SK-N-SH (cell line): ENCODE data around the gene TLN1. TPM values are rescaled to one million over a fixed set of nuclear protein-coding genes. Genes with fewer than 3 reads are reported as not detected.

Experiments
- CTCF ChIA-PET: fragments of 300-600, 350-600 bp; formaldehyde crosslinking; extraction: SDS; loops from one replicate; lab custom pipeline; 2021; lab: Yijun Ruan, JAX
- POLR2A ChIA-PET: fragments of 350-600 bp; sonication (Branson Sonifier 250); formaldehyde crosslinking; extraction: SDS; loops from one replicate; lab custom pipeline; 2020; ENCODE audit warnings: antibody characterized with exemption, inconsistent platforms; lab: Yijun Ruan, JAX
- DNase-seq: peaks from one replicate; pipeline ENCODE4 v3.0.0; 2012
- H2AFZ ChIP-seq: fragments of 200-600 bp; sonication (generic); 2 replicates; pipeline ENCODE4 v1.8.1; 2016; ENCODE audit warnings: antibody characterized with exemption, mild to moderate bottlenecking, low read depth
- H3F3A ChIP-seq: fragments of 200-600 bp; sonication (generic); replicated peaks from 2 replicates; pipeline ENCODE3; 2016; ENCODE audit warnings: antibody characterized with exemption, mild to moderate bottlenecking; ENCODE audit not compliant: insufficient read depth
- H3K27ac ChIP-seq, 2 experiments: fragments of 200-500 bp in 1 of 2; fragments of 200-600 bp in 1 of 2; sonication (Bioruptor generic) in 1 of 2; sonication (generic), shearing (Covaris generic) in 1 of 2; 2 replicates each; pipeline versions ENCODE4 v1.5.1 to v1.6.1; 2014 to 2016; ENCODE audit warnings: low read depth in 2 of 2, inconsistent platforms in 1 of 2, low read length in 1 of 2, mild to moderate bottlenecking in 1 of 2, mixed read lengths in 1 of 2
- H3K27me3 ChIP-seq: fragments of 200-600 bp; sonication (generic), shearing (Covaris generic); 2 replicates; pipeline ENCODE4 v1.6.1; 2016; ENCODE audit warnings: mixed run types; ENCODE audit not compliant: insufficient read depth
- H3K36me3 ChIP-seq, 2 experiments: fragments of 200-500 bp in 1 of 2; fragments of 200-600 bp in 1 of 2; sonication (Bioruptor generic) in 1 of 2; sonication (generic) in 1 of 2; replicated peaks in 1 of 2; 2 replicates each; pipeline versions ENCODE3 to v1.5.1; 2014 to 2016; ENCODE audit warnings: low read length in 1 of 2, mild to moderate bottlenecking in 1 of 2; ENCODE audit not compliant: insufficient read depth in 2 of 2, control insufficient read depth in 1 of 2
- H3K4me1 ChIP-seq, 2 experiments: fragments of 200-500 bp in 1 of 2; fragments of 200-600 bp in 1 of 2; sonication (Bioruptor generic) in 1 of 2; sonication (generic), shearing (Covaris generic) in 1 of 2; 2 replicates each; pipeline versions ENCODE4 v1.5.1 to v1.6.1; 2014 to 2016; ENCODE audit warnings: low read depth in 1 of 2, low read length in 1 of 2, mixed run types in 1 of 2; ENCODE audit not compliant: insufficient read depth in 2 of 2, control insufficient read depth in 1 of 2
- H3K4me2 ChIP-seq: fragments of 200-600 bp; sonication (generic), shearing (Covaris generic); 2 replicates; pipeline ENCODE4 v1.6.1; 2017; ENCODE audit warnings: mixed run types
- H3K4me3 ChIP-seq, 2 experiments: fragments of 200-500 bp in 1 of 2; fragments of 200-600 bp in 1 of 2; sonication (Bioruptor generic) in 1 of 2; sonication (generic), shearing (Covaris generic) in 1 of 2; 2 replicates each; pipeline versions ENCODE4 v1.5.1 to v1.8.1; 2014 to 2016; ENCODE audit warnings: low read depth in 2 of 2, inconsistent platforms in 1 of 2, low read length in 1 of 2, mild to moderate bottlenecking in 1 of 2, mixed read lengths in 1 of 2, moderate library complexity in 1 of 2
- H3K79me2 ChIP-seq: fragments of 200-600 bp; sonication (generic); 2 replicates; pipeline ENCODE4 v1.8.1; 2017; ENCODE audit warnings: mild to moderate bottlenecking; ENCODE audit not compliant: insufficient read depth
- H3K9ac ChIP-seq: fragments of 200-600 bp; sonication (generic); 2 replicates; pipeline ENCODE4 v1.6.1; 2017; ENCODE audit warnings: mixed run types
- H3K9me2 ChIP-seq: fragments of 200-600 bp; sonication (generic); 2 replicates; pipeline ENCODE4 v1.6.1; 2017; ENCODE audit warnings: mixed run types
- H3K9me3 ChIP-seq: fragments of 200-600 bp; sonication (generic); 2 replicates; pipeline ENCODE4 v1.6.1; 2017; ENCODE audit warnings: mixed run types, mild to moderate bottlenecking, moderate library complexity
- H4K20me1 ChIP-seq: fragments of 200-600 bp; sonication (generic); 2 replicates; pipeline ENCODE4 v1.6.1; 2017; ENCODE audit warnings: mild to moderate bottlenecking, mixed run types; ENCODE audit not compliant: insufficient read depth
- CHD2 ChIP-seq: fragments of 150-350 bp; IDR thresholded peaks from 2 replicates; pipeline ENCODE4 v1.6.1; 2018; ENCODE audit warnings: low read length; ENCODE audit not compliant: partially characterized antibody
- ELF1 ChIP-seq: IDR thresholded peaks from 2 replicates; pipeline ENCODE4 v1.4.0; 2012
- EP300 ChIP-seq, 2 experiments: IDR thresholded peaks; 2 replicates each; pipeline versions ENCODE4 v1.4.0 to v1.6.1; 2012; ENCODE audit warnings: borderline replicate concordance in 1 of 2, low read depth in 1 of 2, low read length in 1 of 2
- FOSL2 ChIP-seq: IDR thresholded peaks from 2 replicates; pipeline ENCODE4 v1.4.0; 2012; ENCODE audit warnings: low read depth, mild to moderate bottlenecking, moderate library complexity, borderline replicate concordance
- FOXM1 ChIP-seq: IDR thresholded peaks from 2 replicates; pipeline ENCODE4 v1.4.0; 2012; ENCODE audit warnings: low read depth, mild to moderate bottlenecking
- GABPA ChIP-seq: IDR thresholded peaks from 2 replicates; pipeline ENCODE4 v1.4.0; 2012; ENCODE audit warnings: low read depth, mild to moderate bottlenecking
- GATA2 ChIP-seq: sonication (generic); formaldehyde crosslinking; IDR thresholded peaks from 2 replicates; pipeline ENCODE4 v1.5.0; 2020; ENCODE audit warnings: mild to moderate bottlenecking, missing genetic modification reagents
- MEF2A ChIP-seq: IDR thresholded peaks from 2 replicates; pipeline ENCODE4 v1.4.0; 2012; ENCODE audit warnings: low read depth, borderline replicate concordance
- RAD21 ChIP-seq: IDR thresholded peaks from 2 replicates; pipeline ENCODE4 v1.6.1; 2012; ENCODE audit warnings: mild to moderate bottlenecking, low read length
- RCOR1 ChIP-seq: fragments of 150-350 bp; IDR thresholded peaks from 2 replicates; pipeline ENCODE4 v1.6.1; 2017; ENCODE audit warnings: antibody characterized with exemption, low read length
- RXRA ChIP-seq: IDR thresholded peaks from 2 replicates; pipeline ENCODE4 v1.4.0; 2012; ENCODE audit warnings: low read depth, mild to moderate bottlenecking, borderline replicate concordance
- SIN3A ChIP-seq: IDR thresholded peaks from 2 replicates; pipeline ENCODE4 v1.6.1; 2012; ENCODE audit warnings: low read depth, mild to moderate bottlenecking, low read length, moderate library complexity, borderline replicate concordance
- TCF12 ChIP-seq: IDR thresholded peaks from 2 replicates; pipeline ENCODE4 v1.4.0; 2012
- TEAD4 ChIP-seq: IDR thresholded peaks from 2 replicates; pipeline ENCODE4 v1.4.0; 2012; ENCODE audit warnings: mild to moderate bottlenecking, borderline replicate concordance; ENCODE audit not compliant: insufficient read depth
- YY1 ChIP-seq: IDR thresholded peaks from 2 replicates; pipeline ENCODE4 v1.4.0; 2012; ENCODE audit warnings: low read depth, mild to moderate bottlenecking
- WGBS: methylation state at CpG from one replicate; pipeline ENCODE4 v1.1.6; 2017; ENCODE audit warnings: low lambda C conversion rate; 5-methylcytosine and 5-hydroxymethylcytosine counted together
- polyA plus RNA-seq, 3 experiments: library from polyadenylated mRNA; depleted of rRNA; stranded (reverse); fragments of >200 nt; gene quantifications; 2 replicates each; pipeline ENCODE4 v1.2.3, GENCODE V29; 2012
- TF ChIP-seq, protein P1 (sequence below): fragments of 150-350 bp; IDR thresholded peaks from 2 replicates; pipeline ENCODE4 v1.6.1; 2017; ENCODE audit warnings: antibody characterized with exemption, low read length, low read depth, borderline replicate concordance
- TF ChIP-seq, protein P2 (sequence below): IDR thresholded peaks from 2 replicates; pipeline ENCODE4 v1.4.0; 2012; ENCODE audit warnings: low read depth, borderline replicate concordance

The TLN1 gene
- polyA plus RNA-seq, 1 of the 3 experiments (the other 2 are of a cell fraction) = 115 TPM

DNA sequence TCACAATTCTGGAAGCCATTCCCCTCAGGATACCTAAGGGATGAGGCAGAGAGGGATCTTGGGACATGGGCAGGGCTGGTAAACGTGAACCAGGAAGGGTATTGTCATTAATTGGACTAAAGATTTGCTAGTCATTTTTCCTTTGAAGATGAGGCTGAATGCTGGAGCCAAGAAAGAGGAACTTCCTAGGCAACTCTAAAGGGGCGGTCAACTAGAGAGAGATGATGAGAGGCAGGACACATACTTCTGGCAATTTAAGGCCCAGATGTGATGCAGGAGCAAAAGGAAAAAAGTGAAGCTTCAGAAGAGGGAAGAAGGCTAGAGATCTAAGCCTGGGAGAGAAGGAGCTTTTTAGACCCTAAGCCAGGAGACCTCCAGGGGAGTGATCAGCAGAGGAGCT is 11.5 kb upstream of the TLN1 start (continued):
- TF ChIP-seq, protein P1, sequence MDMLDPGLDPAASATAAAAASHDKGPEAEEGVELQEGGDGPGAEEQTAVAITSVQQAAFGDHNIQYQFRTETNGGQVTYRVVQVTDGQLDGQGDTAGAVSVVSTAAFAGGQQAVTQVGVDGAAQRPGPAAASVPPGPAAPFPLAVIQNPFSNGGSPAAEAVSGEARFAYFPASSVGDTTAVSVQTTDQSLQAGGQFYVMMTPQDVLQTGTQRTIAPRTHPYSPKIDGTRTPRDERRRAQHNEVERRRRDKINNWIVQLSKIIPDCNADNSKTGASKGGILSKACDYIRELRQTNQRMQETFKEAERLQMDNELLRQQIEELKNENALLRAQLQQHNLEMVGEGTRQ = no peak
- TF ChIP-seq GABPA (no peak), ELF1 (no peak), GATA2 (CRISPR knock-in tag) (no peak), FOXM1 (no peak), FOSL2 (no peak), MEF2A (no peak)

DNA sequence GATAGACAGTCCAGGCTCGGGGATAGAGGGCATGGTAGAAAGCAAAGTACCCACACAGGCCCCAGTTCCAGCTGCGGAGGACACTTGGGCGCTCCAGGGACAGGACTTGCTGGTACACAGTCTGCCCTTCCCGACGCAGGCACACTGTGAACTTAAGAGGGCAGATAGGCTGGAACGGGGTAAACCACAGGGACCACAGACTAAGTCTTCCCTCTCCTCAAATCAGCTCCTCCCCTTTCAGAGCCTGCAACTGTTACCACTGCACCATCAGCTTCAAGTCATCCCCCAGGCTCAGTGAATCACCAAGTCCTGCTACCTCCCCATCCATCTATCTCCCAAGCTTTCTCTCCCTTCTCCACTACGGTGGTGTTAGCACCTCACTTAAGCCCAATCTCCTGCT is 9.7 kb upstream of the TLN1 start:
- H3K27ac ChIP-seq = no peak overlapping the region
- no peak for TF ChIP-seq TEAD4
- no peak for TF ChIP-seq ELF1
- TF ChIP-seq RXRA = no peak
- no peak overlapping the region for H3K4me3 ChIP-seq
- peaks cover 7 to 12% of the 10 kb centered on the region in 2 experiments; a peak in 2 of 4 replicates for H3K4me1 ChIP-seq
- no peak overlapping the region for H2AFZ ChIP-seq
- H3K9me3 ChIP-seq = no peaks in the 10 kb centered on the region
- H3K9ac ChIP-seq = no peak overlapping the region
- no peak overlapping the region for H3K4me2 ChIP-seq
- H3K79me2 ChIP-seq = peaks cover 54% of the 10 kb centered on the region
- H4K20me1 ChIP-seq = peaks cover 17% of the 10 kb centered on the region
- 95% methylated on average over 7 of the region's 7 CpGs for WGBS
- peaks cover 25% of the 10 kb centered on the region for H3F3A ChIP-seq
- H3K27me3 ChIP-seq = no peaks in the 10 kb centered on the region
- H3K36me3 ChIP-seq = peaks cover 67 to 76% of the 10 kb centered on the region in 2 experiments
- CTCF ChIA-PET = interaction anchor here (0.6 to 3.2 kb wide), 5 partner anchors 8 to 1499 kb away, joined by 3 to 17 read pairs (median 4); partner anchors contain the start of genes CCDC107, CREB3, RMRP and TLN1
- H3K9me2 ChIP-seq = no peaks in the 10 kb centered on the region
- POLR2A ChIA-PET = no interaction called here
- no peak for DNase-seq

DNA sequence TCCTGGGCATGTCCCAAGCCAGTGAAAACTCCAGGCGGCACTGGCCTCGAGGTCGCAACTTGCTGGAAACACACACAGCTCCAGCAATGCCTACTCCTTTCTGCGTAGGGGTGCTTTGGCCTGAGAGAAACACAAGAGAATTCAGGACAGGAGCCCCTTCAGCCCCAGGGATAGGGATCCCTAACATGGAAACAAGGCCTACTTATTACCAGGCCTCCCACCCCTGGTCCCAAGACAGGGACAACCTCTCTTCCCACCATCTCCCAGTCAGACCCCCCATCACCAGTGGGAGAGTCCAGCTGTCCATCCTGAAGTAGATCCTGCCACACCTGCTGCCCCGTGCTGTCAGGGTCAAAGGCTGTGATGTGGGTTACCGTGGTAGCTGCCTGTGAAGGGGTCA is 8.2 kb upstream of the TLN1 start:
- POLR2A ChIA-PET = no interaction called here
- H4K20me1 ChIP-seq = peaks cover 5% of the 10 kb centered on the region; the same call in 1 of the 2 replicates

More for the DNA sequence above, 8.2 kb upstream of the TLN1 start:
- no peak overlapping the region for H3K4me3 ChIP-seq
- peaks cover 28% of the 10 kb centered on the region for H3F3A ChIP-seq
- H2AFZ ChIP-seq = no peak overlapping the region
- no peak overlapping the region for H3K9ac ChIP-seq
- H3K36me3 ChIP-seq = peaks cover 65 to 91% of the 10 kb centered on the region in 2 experiments
- no peak for DNase-seq
- H3K79me2 ChIP-seq = peaks cover 43% of the 10 kb centered on the region
- peaks cover 0 to 6% of the 10 kb centered on the region in 2 experiments; a peak in 1 of 4 replicates for H3K4me1 ChIP-seq
- TF ChIP-seq SIN3A (no peak), RCOR1 (no peak), CHD2 (no peak), RAD21 (no peak), FOSL2 (no peak), TEAD4 (no peak), GABPA (no peak), YY1 (no peak), MEF2A (no peak), FOXM1 (no peak), EP300 (IDR thresholded peaks at IDR 0.05; ENCODE audit: borderline replicate concordance in 1 of 2, low read depth in 1 of 2, low read length in 1 of 2) (no peak), TCF12 (no peak)
- TF ChIP-seq, protein P2, sequence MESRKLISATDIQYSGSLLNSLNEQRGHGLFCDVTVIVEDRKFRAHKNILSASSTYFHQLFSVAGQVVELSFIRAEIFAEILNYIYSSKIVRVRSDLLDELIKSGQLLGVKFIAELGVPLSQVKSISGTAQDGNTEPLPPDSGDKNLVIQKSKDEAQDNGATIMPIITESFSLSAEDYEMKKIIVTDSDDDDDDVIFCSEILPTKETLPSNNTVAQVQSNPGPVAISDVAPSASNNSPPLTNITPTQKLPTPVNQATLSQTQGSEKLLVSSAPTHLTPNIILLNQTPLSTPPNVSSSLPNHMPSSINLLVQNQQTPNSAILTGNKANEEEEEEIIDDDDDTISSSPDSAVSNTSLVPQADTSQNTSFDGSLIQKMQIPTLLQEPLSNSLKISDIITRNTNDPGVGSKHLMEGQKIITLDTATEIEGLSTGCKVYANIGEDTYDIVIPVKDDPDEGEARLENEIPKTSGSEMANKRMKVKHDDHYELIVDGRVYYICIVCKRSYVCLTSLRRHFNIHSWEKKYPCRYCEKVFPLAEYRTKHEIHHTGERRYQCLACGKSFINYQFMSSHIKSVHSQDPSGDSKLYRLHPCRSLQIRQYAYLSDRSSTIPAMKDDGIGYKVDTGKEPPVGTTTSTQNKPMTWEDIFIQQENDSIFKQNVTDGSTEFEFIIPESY = no peak
- WGBS = 94% methylated on average over 6 of the region's 6 CpGs
- H3K9me3 ChIP-seq = no peaks in the 10 kb centered on the region
- no peak overlapping the region for H3K27ac ChIP-seq
- CTCF ChIA-PET = interaction anchor here (0.8 to 6.5 kb wide), 4 partner anchors 7 to 43 kb away, joined by 3 to 88 read pairs (median 16); partner anchors contain the start of genes CREB3, GBA2, RGP1 and TLN1
- no peak overlapping the region for H3K4me2 ChIP-seq
- H3K27me3 ChIP-seq = no peaks in the 10 kb centered on the region
- no peaks in the 10 kb centered on the region for H3K9me2 ChIP-seq
